HFFc6 (cell line): Measurements from ENCODE around the gene FOXP1. TPM values are rescaled to one million over a fixed set of nuclear protein-coding genes. Genes with fewer than 3 reads are reported as not detected.

Source experiments
- DNase-seq: peaks from one replicate; pipeline ENCODE4 v3.0.0-alpha.2; 2018
- H3K27ac Mint-ChIP-seq: 2 replicates; pipeline ENCODE4 v1.8.0; 2020; ENCODE audit warnings: mild to moderate bottlenecking, mixed read lengths
- H3K27me3 Mint-ChIP-seq: 2 replicates; pipeline ENCODE4 v1.8.0; 2021; ENCODE audit warnings: mild to moderate bottlenecking, moderate library complexity, mixed read lengths; ENCODE audit not compliant: insufficient read depth
- H3K36me3 Mint-ChIP-seq: 2 replicates; pipeline ENCODE4 v1.8.0; 2021; ENCODE audit warnings: low read depth, mixed read lengths
- H3K4me1 Mint-ChIP-seq: 2 replicates; pipeline ENCODE4 v1.8.0; 2020; ENCODE audit warnings: low read depth, mixed read lengths
- H3K4me3 Mint-ChIP-seq: 2 replicates; pipeline ENCODE4 v1.8.0; 2020; ENCODE audit warnings: mild to moderate bottlenecking, moderate library complexity, mixed read lengths
- H3K9me3 Mint-ChIP-seq: 2 replicates; pipeline ENCODE4 v1.8.0; 2020; ENCODE audit warnings: mild to moderate bottlenecking, mixed read lengths
- CTCF ChIP-seq: fragments of 200-600 bp; sonication (generic); IDR thresholded peaks from 2 replicates; pipeline ENCODE4 v1.5.0; 2021; ENCODE audit warnings: antibody characterized with exemption, mild to moderate bottlenecking
- total RNA-seq, 6 experiments: library from RNA; stranded (reverse); fragmentation: NEBNext Ultra II Directional; extraction: Animal tissue kit (Norgen Biotek cat#: 25700); gene quantifications; 2 replicates in 1 of 6; 3 replicates in 5 of 6; pipeline ENCODE4 v1.2.3, GENCODE V29; 2021

FOXP1 gene
- total RNA-seq, 6 experiments from 2014 or later, result 32.2 to 59.3 (median 52.0) TPM

DNA sequence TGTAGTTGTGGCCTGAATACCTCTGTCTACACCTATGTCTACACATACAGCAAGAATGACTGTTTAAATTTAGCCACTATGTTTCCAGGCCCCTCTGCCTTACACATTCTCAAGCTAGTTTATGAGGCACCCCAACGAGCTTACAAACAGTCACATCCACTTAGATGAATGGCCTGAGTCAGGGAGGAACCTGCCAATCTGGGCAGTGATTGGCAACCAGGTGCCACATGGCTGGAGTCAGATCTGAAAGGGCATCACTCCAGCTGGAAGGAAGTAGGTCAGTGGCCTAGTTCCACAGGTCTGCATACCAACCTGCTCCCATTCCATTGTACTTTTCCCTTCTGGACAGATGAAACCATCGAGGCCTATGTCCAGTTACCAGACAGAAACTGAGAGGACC lies 136.3 kb downstream of the FOXP1 start:
- no peaks in the 10 kb centered on the region for H3K9me3 Mint-ChIP-seq
- peaks cover 69% of the 10 kb centered on the region for H3K4me1 Mint-ChIP-seq

GRCh38 chr3:71446734-71447133 lies 136.8 kb downstream of the FOXP1 start:
- Mint-ChIP-seq H3K4me1 (peaks cover 74% of the 10 kb centered on the region), H3K36me3 (peaks cover 5% of the 10 kb centered on the region; the same call in 1 of the 2 replicates), H3K27ac (peak overlapping the region; percentile 7; the same call in 1 of the 2 replicates), H3K4me3 (no peak overlapping the region), H3K27me3 (no peaks in the 10 kb centered on the region; the same call in 1 of the 2 replicates), H3K9me3 (no peaks in the 10 kb centered on the region)
- DNase-seq, result no peak
- TF ChIP-seq CTCF, result no peak

More for the DNA sequence above, 136.3 kb downstream of the FOXP1 start:
- H3K4me3 Mint-ChIP-seq, result no peak overlapping the region
- peak overlapping the region; percentile 49 for H3K27ac Mint-ChIP-seq
- TF ChIP-seq CTCF, result no peak
- no peak for DNase-seq
- no peaks in the 10 kb centered on the region; the same call in 1 of the 2 replicates for H3K27me3 Mint-ChIP-seq
- peaks cover 5% of the 10 kb centered on the region; the same call in 1 of the 2 replicates for H3K36me3 Mint-ChIP-seq

DNA sequence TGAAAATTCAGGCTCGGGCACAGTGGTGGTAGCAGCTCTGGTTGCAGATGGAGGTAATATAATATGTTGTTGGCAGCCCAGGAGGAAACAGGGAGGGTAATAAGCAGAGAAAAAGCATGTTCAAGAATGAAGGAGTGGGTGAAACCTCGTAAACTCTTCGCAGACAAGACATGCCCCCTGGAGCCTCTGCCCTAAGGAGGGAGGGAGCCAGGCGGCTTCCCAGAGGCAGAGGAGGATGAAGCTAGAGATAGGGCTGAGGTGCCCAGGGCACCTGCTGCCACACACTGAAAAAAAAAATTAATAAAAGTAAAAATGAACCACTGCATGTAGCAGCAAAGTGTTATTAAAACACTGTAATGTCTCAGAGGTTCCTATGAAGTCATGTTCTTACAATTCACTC lies 137.3 kb downstream of the FOXP1 start:
- peaks cover 5% of the 10 kb centered on the region; the same call in 1 of the 2 replicates for H3K36me3 Mint-ChIP-seq
- no peak for TF ChIP-seq CTCF
- no peak overlapping the region for H3K27ac Mint-ChIP-seq
- peaks cover 78% of the 10 kb centered on the region for H3K4me1 Mint-ChIP-seq
- no peak for DNase-seq
- H3K9me3 Mint-ChIP-seq, result no peaks in the 10 kb centered on the region
- H3K4me3 Mint-ChIP-seq, result no peak overlapping the region
- H3K27me3 Mint-ChIP-seq, result no peaks in the 10 kb centered on the region; the same call in 1 of the 2 replicates

- Mint-ChIP-seq H3K36me3 (peaks cover 5% of the 10 kb centered on the region; the same call in 1 of the 2 replicates), H3K27me3 (no peaks in the 10 kb centered on the region; the same call in 1 of the 2 replicates), H3K27ac (peak overlapping the region; percentile 88), H3K4me1 (peaks cover 76% of the 10 kb centered on the region), H3K9me3 (no peaks in the 10 kb centered on the region), H3K4me3 (no peak overlapping the region)
- no peak for DNase-seq
- TF ChIP-seq CTCF, result no peak
Observed at GRCh38 chr3:71444861-71445259, 138.7 kb downstream of the FOXP1 start.

DNA sequence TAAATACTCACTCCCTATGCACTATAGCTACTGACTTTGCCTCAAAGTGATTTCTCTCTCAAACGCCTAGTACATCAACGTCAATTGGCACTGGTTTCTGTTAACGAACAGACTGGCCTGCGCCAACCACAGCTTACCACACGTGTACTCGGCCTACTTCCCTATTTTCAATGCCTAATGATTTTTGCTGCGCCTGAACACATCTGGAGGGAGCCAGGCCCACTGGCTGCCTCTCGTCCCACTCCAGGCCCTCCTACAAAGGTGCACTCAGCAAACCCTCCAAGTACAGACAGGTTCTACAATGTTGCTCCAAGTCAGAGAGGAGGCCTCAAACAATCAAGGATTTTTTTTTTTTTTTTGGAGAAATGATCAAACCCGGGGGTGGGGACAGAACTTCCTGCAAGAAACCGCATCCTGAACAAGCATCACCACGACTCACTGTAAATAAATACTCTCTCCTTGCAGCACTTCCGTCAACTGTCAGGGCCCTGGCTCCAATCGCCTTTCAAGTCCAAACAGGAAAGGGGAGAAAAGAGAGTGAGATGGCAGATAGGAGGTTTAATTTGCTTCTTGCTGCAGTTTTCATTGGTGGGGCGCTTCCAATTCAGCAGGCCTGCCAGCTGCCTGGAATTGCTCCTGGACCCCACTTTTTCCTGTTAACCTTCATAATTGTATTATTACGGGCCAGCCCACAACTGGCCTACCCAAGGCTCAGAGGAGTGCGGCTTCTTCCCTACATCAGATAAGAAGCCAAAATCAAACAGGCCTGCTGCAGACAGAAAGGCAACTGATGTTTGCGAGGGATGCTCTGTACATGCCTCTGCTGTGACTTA lies 139.3 kb downstream of the FOXP1 start:
- H3K27ac Mint-ChIP-seq, result peak overlapping the region; percentile 88
- peak; percentile 55 for DNase-seq
- peaks cover 5% of the 10 kb centered on the region; the same call in 1 of the 2 replicates for H3K36me3 Mint-ChIP-seq
- TF ChIP-seq CTCF, result no peak
- no peaks in the 10 kb centered on the region for H3K9me3 Mint-ChIP-seq
- H3K4me3 Mint-ChIP-seq, result peak overlapping the region; percentile 47; the same call in 1 of the 2 replicates
- peaks cover 72% of the 10 kb centered on the region for H3K4me1 Mint-ChIP-seq
- H3K27me3 Mint-ChIP-seq, result no peaks in the 10 kb centered on the region; the same call in 1 of the 2 replicates
